ENCODE data around the gene DNAJC13. TPM values are rescaled to one million over a fixed set of nuclear protein-coding genes. Genes with fewer than 3 reads are reported as not detected.

The DNAJC13 gene
- total and polyA plus RNA-seq, 2 of the 8 experiments (the other 6 are each of a cell fraction or from before 2014, with no cell fraction given) = 7.9 to 28.8 TPM

DNA sequence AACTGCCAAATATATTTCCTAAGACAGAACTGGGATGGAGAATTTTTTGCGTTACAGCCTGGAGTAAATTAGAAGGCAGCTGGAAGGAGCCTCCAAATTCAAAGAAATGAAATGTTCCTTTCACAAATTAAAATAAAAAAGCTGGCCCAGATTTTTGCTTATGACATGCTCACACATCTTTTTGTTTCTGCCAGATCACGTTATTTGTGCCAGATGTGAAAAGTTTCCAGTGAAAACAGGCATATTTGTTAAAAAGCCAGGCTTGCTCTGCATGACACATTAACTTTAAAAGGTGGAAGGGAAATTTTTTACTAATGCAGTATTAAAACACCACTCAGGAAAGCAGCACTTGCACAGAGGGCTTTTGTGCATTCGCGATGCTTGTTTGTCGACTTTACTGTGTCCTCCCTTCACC lies 156.5 kb downstream of the DNAJC13 start:
- H3K4ac ChIP-seq (replicated peaks; ENCODE audit: insufficient read length, low read depth, low read length) = no peak overlapping the region
- H4K20me1 ChIP-seq (replicated peaks in 1 of 2; ENCODE audit: control insufficient read depth in 1 of 2, insufficient read depth in 2 of 2, low read length in 2 of 2) = no peaks in the 10 kb centered on the region
- H4K8ac ChIP-seq (ENCODE audit: extremely low read depth, insufficient read depth, low read length) = no peak overlapping the region
- no peak overlapping the region; a peak in 1 of 7 replicates for H3K9ac ChIP-seq (replicated peaks in 1 of 4; ENCODE audit: extremely low read depth in 1 of 4, low read depth in 3 of 4, low read length in 3 of 4)
- WGBS, 2 experiments (ENCODE audit: extremely low coverage in 1 of 2, insufficient coverage in 1 of 2, insufficient read length in 1 of 2, insufficient replicate concordance in 2 of 2, low coverage in 1 of 2, low lambda C conversion rate in 2 of 2, missing lambda C conversion rate in 1 of 2) = 96% methylated on average over 5 of the region's 5 CpGs; no CpG with 5 or more reads in 1 of the 2 experiments
- H3K79me1 ChIP-seq (ENCODE audit: low read depth, low read length) = no peaks in the 10 kb centered on the region
- ChIA-PET POLR2A (ENCODE audit: partially characterized antibody) (no interaction called here), CTCF (ENCODE audit: partially characterized antibody) (interaction anchor here (0.9 kb wide), 1 partner anchor 37 kb away, joined by 3 read pairs; no protein-coding TSS in a partner anchor)
- H3K36me3 ChIP-seq (ENCODE audit: control insufficient read depth in 2 of 4, insufficient read depth in 4 of 4, low read length in 3 of 4) = peaks cover 0 to 11% (median 0%) of the 10 kb centered on the region in 4 experiments; a peak in 2 of 8 replicates
- no peaks in the 10 kb centered on the region for H3K79me2 ChIP-seq (ENCODE audit: control insufficient read depth in 1 of 2, insufficient read depth in 2 of 2, low read length in 2 of 2)
- DNase-seq (ENCODE audit: low read depth in 1 of 2, low spot score in 2 of 2) (no peak), FAIRE-seq (no peak)
- no peak overlapping the region for H2AK5ac ChIP-seq (ENCODE audit: low read depth, low read length)
- no peak overlapping the region for H3K4me3 ChIP-seq (ENCODE audit: extremely low read depth in 1 of 4, insufficient read depth in 2 of 4, low read depth in 3 of 4, low read length in 4 of 4)
- H2BK120ac ChIP-seq (replicated peaks; ENCODE audit: low read depth, low read length) = no peak overlapping the region
- H4K91ac ChIP-seq (replicated peaks; ENCODE audit: insufficient read length, low read length) = no peak overlapping the region
- H2BK20ac ChIP-seq (ENCODE audit: low read length) = no peak overlapping the region
- H3K14ac ChIP-seq (ENCODE audit: insufficient read length) = no peak overlapping the region
- no peak overlapping the region for H2BK5ac ChIP-seq (ENCODE audit: low read depth, low read length)
- H3K9me3 ChIP-seq (ENCODE audit: insufficient read depth in 2 of 2, low read depth in 1 of 2, low read length in 1 of 2) = no peaks in the 10 kb centered on the region; a peak in 1 of 4 replicates
- no peaks in the 10 kb centered on the region for H3K23me2 ChIP-seq (ENCODE audit: low read depth, low read length)
- H3K27ac ChIP-seq (ENCODE audit: low read depth, low read length) = no peak overlapping the region
- H3K4me1 ChIP-seq (replicated peaks in 1 of 4; ENCODE audit: control insufficient read depth in 3 of 4, insufficient read depth in 4 of 4, low read length in 3 of 4) = no peaks in the 10 kb centered on the region
- no peak overlapping the region for H3K56ac ChIP-seq (replicated peaks; ENCODE audit: insufficient read length, low read depth, low read length)
- no peaks in the 10 kb centered on the region for H3K27me3 ChIP-seq (replicated peaks in 1 of 4; ENCODE audit: control insufficient read depth in 3 of 4, extremely low read depth in 1 of 4, insufficient read depth in 3 of 4, low read length in 3 of 4)
- H2BK12ac ChIP-seq (ENCODE audit: low read depth, low read length) = no peak overlapping the region
- no peak overlapping the region for H3K23ac ChIP-seq (ENCODE audit: insufficient read length)
- H4K5ac ChIP-seq (ENCODE audit: insufficient read length, low read depth, low read length) = no peak overlapping the region
- no peak overlapping the region for H3K18ac ChIP-seq (ENCODE audit: extremely low read depth, low read length)
- no peak overlapping the region for H2BK15ac ChIP-seq (ENCODE audit: low read length)
- H3K4me2 ChIP-seq (ENCODE audit: insufficient read depth in 1 of 2, low read depth in 2 of 2, low read length in 2 of 2) = no peak overlapping the region
- H2AFZ ChIP-seq (ENCODE audit: low read length) = no peak overlapping the region
- TF ChIP-seq, protein P1, sequence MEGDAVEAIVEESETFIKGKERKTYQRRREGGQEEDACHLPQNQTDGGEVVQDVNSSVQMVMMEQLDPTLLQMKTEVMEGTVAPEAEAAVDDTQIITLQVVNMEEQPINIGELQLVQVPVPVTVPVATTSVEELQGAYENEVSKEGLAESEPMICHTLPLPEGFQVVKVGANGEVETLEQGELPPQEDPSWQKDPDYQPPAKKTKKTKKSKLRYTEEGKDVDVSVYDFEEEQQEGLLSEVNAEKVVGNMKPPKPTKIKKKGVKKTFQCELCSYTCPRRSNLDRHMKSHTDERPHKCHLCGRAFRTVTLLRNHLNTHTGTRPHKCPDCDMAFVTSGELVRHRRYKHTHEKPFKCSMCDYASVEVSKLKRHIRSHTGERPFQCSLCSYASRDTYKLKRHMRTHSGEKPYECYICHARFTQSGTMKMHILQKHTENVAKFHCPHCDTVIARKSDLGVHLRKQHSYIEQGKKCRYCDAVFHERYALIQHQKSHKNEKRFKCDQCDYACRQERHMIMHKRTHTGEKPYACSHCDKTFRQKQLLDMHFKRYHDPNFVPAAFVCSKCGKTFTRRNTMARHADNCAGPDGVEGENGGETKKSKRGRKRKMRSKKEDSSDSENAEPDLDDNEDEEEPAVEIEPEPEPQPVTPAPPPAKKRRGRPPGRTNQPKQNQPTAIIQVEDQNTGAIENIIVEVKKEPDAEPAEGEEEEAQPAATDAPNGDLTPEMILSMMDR (IDR thresholded peaks at IDR 0.05; ENCODE audit: control extremely low read depth in 1 of 3, insufficient read depth in 1 of 3, low read depth in 1 of 3, low read length in 3 of 3) = no peak
- TF ChIP-seq, protein P2, sequence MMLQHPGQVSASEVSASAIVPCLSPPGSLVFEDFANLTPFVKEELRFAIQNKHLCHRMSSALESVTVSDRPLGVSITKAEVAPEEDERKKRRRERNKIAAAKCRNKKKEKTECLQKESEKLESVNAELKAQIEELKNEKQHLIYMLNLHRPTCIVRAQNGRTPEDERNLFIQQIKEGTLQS (IDR thresholded peaks at IDR 0.05; ENCODE audit: insufficient read depth, low read depth, low read length) = no peak
- TF ChIP-seq NANOG (IDR thresholded peaks at IDR 0.05; ENCODE audit: insufficient read depth, low read depth, low read length, poor library complexity, severe bottlenecking) = no peak
- TF ChIP-seq CREB1 (IDR thresholded peaks at IDR 0.05) = no peak
- no peak for TF ChIP-seq TBP (IDR thresholded peaks at IDR 0.05; ENCODE audit: low read depth, low read length)
- no peak for TF ChIP-seq TCF12 (IDR thresholded peaks at IDR 0.05; ENCODE audit: low read depth, low read length)
- TF ChIP-seq HDAC2 (IDR thresholded peaks at IDR 0.05; ENCODE audit: borderline replicate concordance in 1 of 2, low read depth in 2 of 2, low read length in 2 of 2) = no peak
- no peak for TF ChIP-seq MAX (IDR thresholded peaks at IDR 0.05)
